ENCODE measurements around the gene SNRNP48. TPM values are rescaled to one million over a fixed set of nuclear protein-coding genes. Genes with fewer than 3 reads are reported as not detected.

The SNRNP48 gene
- total and polyA plus RNA-seq, 2 experiments from 2014 or later = 11.5 to 13.1 TPM

- TF ChIP-seq EZH2phosphoT487 (IDR thresholded peaks at IDR 0.05; ENCODE audit: insufficient read depth, low read depth) (no peak), EZH2 (IDR thresholded peaks at IDR 0.05; ENCODE audit: insufficient read depth, poor library complexity, severe bottlenecking) (no peak)
- no peaks in the 10 kb centered on the region for H3K9me3 ChIP-seq (ENCODE audit: low read depth)
- DNase-seq = peak; percentile 28
- H3K4me3 ChIP-seq = no peak overlapping the region
- WGBS, 2 experiments (ENCODE audit: low coverage in 1 of 2, low lambda C conversion rate in 2 of 2, missing lambda C conversion rate in 2 of 2) = 81 to 84% methylated on average over 2 of the region's 2 CpGs
- in situ Hi-C loops (cut with MboI) = no loop called here
- peaks cover 15% of the 10 kb centered on the region for H3K4me1 ChIP-seq (ENCODE audit: insufficient read depth)
- H3K9ac ChIP-seq = no peak overlapping the region
- H4K20me1 ChIP-seq (ENCODE audit: insufficient read depth) = no peaks in the 10 kb centered on the region
- no peaks in the 10 kb centered on the region for H3K79me2 ChIP-seq (ENCODE audit: insufficient read depth)
- no peaks in the 10 kb centered on the region for H3K36me3 ChIP-seq (ENCODE audit: low read depth)
- no peak overlapping the region for H2AFZ ChIP-seq
- no peaks in the 10 kb centered on the region; the same call in 1 of the 2 replicates for H3K9me2 ChIP-seq (ENCODE audit: insufficient read depth)
- H3K27me3 ChIP-seq (replicated peaks; ENCODE audit: insufficient read depth) = no peaks in the 10 kb centered on the region
- peaks cover 8% of the 10 kb centered on the region; the same call in 1 of the 2 replicates for H3F3A ChIP-seq (ENCODE audit: insufficient read depth)
- H3K4me2 ChIP-seq (ENCODE audit: unreplicated experiment) = no peak overlapping the region
- no peak overlapping the region for H3K27ac ChIP-seq
These were observed 54.4 kb downstream of the SNRNP48 start for GRCh38 chr6:7644417-7644816.

- no peaks in the 10 kb centered on the region for H3K9me3 ChIP-seq (ENCODE audit: low read depth)
- H3K27me3 ChIP-seq (replicated peaks; ENCODE audit: insufficient read depth) = no peaks in the 10 kb centered on the region
- no peak overlapping the region for H3K4me2 ChIP-seq (ENCODE audit: unreplicated experiment)
- peak overlapping the region; percentile 50 for H3K27ac ChIP-seq
- no peaks in the 10 kb centered on the region for H3K36me3 ChIP-seq (ENCODE audit: low read depth)
- H3K9me2 ChIP-seq (ENCODE audit: insufficient read depth) = no peaks in the 10 kb centered on the region; the same call in 1 of the 2 replicates
- 50 to 52% methylated on average over 1 of the region's 1 CpG for WGBS, 2 experiments (ENCODE audit: low coverage in 1 of 2, low lambda C conversion rate in 2 of 2, missing lambda C conversion rate in 2 of 2)
- peaks cover 1% of the 10 kb centered on the region; the same call in 1 of the 2 replicates for H3F3A ChIP-seq (ENCODE audit: insufficient read depth)
- H3K4me3 ChIP-seq = no peak overlapping the region
- no peak for TF ChIP-seq EZH2 (IDR thresholded peaks at IDR 0.05; ENCODE audit: insufficient read depth, poor library complexity, severe bottlenecking)
- TF ChIP-seq EZH2phosphoT487 (IDR thresholded peaks at IDR 0.05; ENCODE audit: insufficient read depth, low read depth) = no peak
- peaks cover 4% of the 10 kb centered on the region for H3K4me1 ChIP-seq (ENCODE audit: insufficient read depth)
- peak; percentile 70 for DNase-seq
- H2AFZ ChIP-seq = no peak overlapping the region
- H3K79me2 ChIP-seq (ENCODE audit: insufficient read depth) = no peaks in the 10 kb centered on the region
- no peak overlapping the region for H3K9ac ChIP-seq
- H4K20me1 ChIP-seq (ENCODE audit: insufficient read depth) = no peaks in the 10 kb centered on the region
- in situ Hi-C loops (cut with MboI) = no loop called here
These were observed 56.4 kb downstream of the SNRNP48 start for GRCh38 chr6:7646394-7646793.

- Histone ChIP-seq H3K9ac (no peak overlapping the region), H4K20me1 (ENCODE audit: insufficient read depth) (no peaks in the 10 kb centered on the region), H3K27me3 (replicated peaks; ENCODE audit: insufficient read depth) (no peaks in the 10 kb centered on the region), H3K9me2 (ENCODE audit: insufficient read depth) (no peaks in the 10 kb centered on the region; the same call in 1 of the 2 replicates), H3K4me3 (no peak overlapping the region), H3K9me3 (ENCODE audit: low read depth) (no peaks in the 10 kb centered on the region), H3K36me3 (ENCODE audit: low read depth) (no peaks in the 10 kb centered on the region), H3K79me2 (ENCODE audit: insufficient read depth) (no peaks in the 10 kb centered on the region), H3K4me2 (ENCODE audit: unreplicated experiment) (no peak overlapping the region), H2AFZ (no peak overlapping the region), H3K27ac (no peak overlapping the region), H3F3A (ENCODE audit: insufficient read depth) (no peaks in the 10 kb centered on the region), H3K4me1 (ENCODE audit: insufficient read depth) (peaks cover 3% of the 10 kb centered on the region; the same call in 1 of the 2 replicates)
- DNase-seq = no peak
- TF ChIP-seq EZH2 (IDR thresholded peaks at IDR 0.05; ENCODE audit: insufficient read depth, poor library complexity, severe bottlenecking) (no peak), EZH2phosphoT487 (IDR thresholded peaks at IDR 0.05; ENCODE audit: insufficient read depth, low read depth) (no peak)
- in situ Hi-C loops (cut with MboI) = no loop called here
- 83 to 100% methylated on average over 1 of the region's 1 CpG for WGBS, 2 experiments (ENCODE audit: low coverage in 1 of 2, low lambda C conversion rate in 2 of 2, missing lambda C conversion rate in 2 of 2)
These were observed 57.5 kb downstream of the SNRNP48 start for GRCh38 chr6:7647504-7647903.

GRCh38 chr6:7649037-7649810 is 59.2 kb downstream of the SNRNP48 start:
- DNase-seq = no peak
- Histone ChIP-seq H3K27ac (no peak overlapping the region), H3K4me3 (no peak overlapping the region), H3K36me3 (ENCODE audit: low read depth) (no peaks in the 10 kb centered on the region), H3K4me1 (ENCODE audit: insufficient read depth) (peaks cover 3% of the 10 kb centered on the region; the same call in 1 of the 2 replicates), H3K79me2 (ENCODE audit: insufficient read depth) (no peaks in the 10 kb centered on the region), H3K27me3 (replicated peaks; ENCODE audit: insufficient read depth) (no peaks in the 10 kb centered on the region), H4K20me1 (ENCODE audit: insufficient read depth) (no peaks in the 10 kb centered on the region), H3K9me2 (ENCODE audit: insufficient read depth) (no peaks in the 10 kb centered on the region; the same call in 1 of the 2 replicates), H2AFZ (no peak overlapping the region), H3K4me2 (ENCODE audit: unreplicated experiment) (no peak overlapping the region), H3K9ac (no peak overlapping the region), H3F3A (ENCODE audit: insufficient read depth) (no peaks in the 10 kb centered on the region), H3K9me3 (ENCODE audit: low read depth) (no peaks in the 10 kb centered on the region)
- in situ Hi-C loops (cut with MboI) = no loop called here
- 87% methylated on average over 12 of the region's 12 CpGs for WGBS, 2 experiments (ENCODE audit: low coverage in 1 of 2, low lambda C conversion rate in 2 of 2, missing lambda C conversion rate in 2 of 2)
- TF ChIP-seq EZH2phosphoT487 (IDR thresholded peaks at IDR 0.05; ENCODE audit: insufficient read depth, low read depth) (no peak), EZH2 (IDR thresholded peaks at IDR 0.05; ENCODE audit: insufficient read depth, poor library complexity, severe bottlenecking) (no peak)
